A673 (cell line): ENCODE measurements around the gene ASB1.

ENCODE experiments used
- CTCF ChIP-seq: fragments of 300-800, 200-600 bp; sonication (generic); conservative IDR thresholded peaks from 2 replicates; pipeline ENCODE4 v1.5.1; 2017; ENCODE audit warnings: low read depth, mild to moderate bottlenecking, antibody characterized with exemption, low read length, moderate library complexity, mixed read lengths
- EZH2 ChIP-seq: fragments of 200-600 bp; sonication (generic); IDR thresholded peaks from 2 replicates; pipeline ENCODE4 v1.6.1; 2017; ENCODE audit warnings: borderline replicate concordance, low read depth, mild to moderate bottlenecking, mixed read lengths, antibody characterized with exemption, low read length; ENCODE audit not compliant: poor library complexity, severe bottlenecking

- TF ChIP-seq EZH2 (no peak), CTCF (no peak)
These were observed 19.2 kb upstream of the ASB1 start for GRCh38 chr2:238407566-238407965.
